ENCODE data around the gene ATAT1. TPM values are rescaled to one million over a fixed set of nuclear protein-coding genes. Genes with fewer than 3 reads are reported as not detected.

Gene ATAT1
- polyA plus RNA-seq, 1 donor (not counting 4 experiments of a cell fraction or from before 2014, with no cell fraction given): 5.4 TPM

DNA sequence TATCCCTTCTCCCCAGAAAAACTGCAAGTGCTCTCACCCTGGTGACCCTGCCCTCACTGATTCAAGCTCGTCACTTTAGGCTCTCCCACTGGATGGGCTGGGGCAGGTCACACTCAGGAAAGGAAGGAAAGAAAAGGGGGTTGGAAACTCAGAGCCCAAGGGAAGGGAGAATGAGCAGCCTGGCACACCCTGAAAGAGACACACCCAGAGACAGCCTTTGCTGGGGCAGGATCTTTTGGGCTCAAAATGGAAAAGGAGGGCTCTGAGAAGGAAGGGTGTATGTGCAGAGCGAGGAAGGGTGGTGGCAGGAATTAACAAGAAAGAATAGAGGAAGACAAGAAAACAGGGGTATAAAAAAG, 57.3 kb downstream of the ATAT1 start:
- dilution Hi-C loops (cut with MboI; ENCODE audit: extremely low pct_ligation_motif_present, low sequenced_read_pairs): no loop called here
- peaks cover 40% of the 10 kb centered on the region for H3K4me1 ChIP-seq (ENCODE audit: control insufficient read depth, extremely low read depth, insufficient read depth, low read length)
- no peak for FAIRE-seq
- H3K9me1 ChIP-seq (ENCODE audit: control insufficient read depth, extremely low read depth, insufficient read depth, low read length): no peaks in the 10 kb centered on the region
- TF ChIP-seq EZH2 (IDR thresholded peaks at IDR 0.05; ENCODE audit: low read length): no peak
- TF ChIP-seq, protein P1, sequence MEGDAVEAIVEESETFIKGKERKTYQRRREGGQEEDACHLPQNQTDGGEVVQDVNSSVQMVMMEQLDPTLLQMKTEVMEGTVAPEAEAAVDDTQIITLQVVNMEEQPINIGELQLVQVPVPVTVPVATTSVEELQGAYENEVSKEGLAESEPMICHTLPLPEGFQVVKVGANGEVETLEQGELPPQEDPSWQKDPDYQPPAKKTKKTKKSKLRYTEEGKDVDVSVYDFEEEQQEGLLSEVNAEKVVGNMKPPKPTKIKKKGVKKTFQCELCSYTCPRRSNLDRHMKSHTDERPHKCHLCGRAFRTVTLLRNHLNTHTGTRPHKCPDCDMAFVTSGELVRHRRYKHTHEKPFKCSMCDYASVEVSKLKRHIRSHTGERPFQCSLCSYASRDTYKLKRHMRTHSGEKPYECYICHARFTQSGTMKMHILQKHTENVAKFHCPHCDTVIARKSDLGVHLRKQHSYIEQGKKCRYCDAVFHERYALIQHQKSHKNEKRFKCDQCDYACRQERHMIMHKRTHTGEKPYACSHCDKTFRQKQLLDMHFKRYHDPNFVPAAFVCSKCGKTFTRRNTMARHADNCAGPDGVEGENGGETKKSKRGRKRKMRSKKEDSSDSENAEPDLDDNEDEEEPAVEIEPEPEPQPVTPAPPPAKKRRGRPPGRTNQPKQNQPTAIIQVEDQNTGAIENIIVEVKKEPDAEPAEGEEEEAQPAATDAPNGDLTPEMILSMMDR (optimal IDR thresholded peaks at IDR 0.05 in 1 of 3, IDR thresholded peaks at IDR 0.05 in 1 of 3, conservative IDR thresholded peaks at IDR 0.05 in 1 of 3; ENCODE audit: extremely low read depth in 1 of 3, insufficient read depth in 2 of 3, low read length in 3 of 3): no peak
- peak overlapping the region; percentile 94 for H3K27ac ChIP-seq (ENCODE audit: control insufficient read depth, insufficient read depth, low read length)
- peaks cover 24% of the 10 kb centered on the region for H4K20me1 ChIP-seq (ENCODE audit: control insufficient read depth, extremely low read depth, insufficient read depth, low read length)
- peaks cover 13 to 41% of the 10 kb centered on the region in 2 experiments for H3K36me3 ChIP-seq (ENCODE audit: control insufficient read depth in 2 of 2, extremely low read depth in 1 of 2, insufficient read depth in 2 of 2, low read length in 2 of 2)
- peak overlapping the region; percentile 100 for H3K4me2 ChIP-seq (ENCODE audit: control insufficient read depth, extremely low read depth, insufficient read depth, low read depth, low read length)
- peak overlapping the region; percentile 68 to 94 (median 82) for H3K4me3 ChIP-seq (ENCODE audit: control insufficient read depth in 2 of 3, extremely low read depth in 1 of 3, insufficient read depth in 2 of 3, low read depth in 1 of 3, low read length in 3 of 3)
- H3K9me3 ChIP-seq (ENCODE audit: control insufficient read depth, low read depth, low read length): no peaks in the 10 kb centered on the region
- DNase-seq (ENCODE audit: low read depth, low spot score): no peak
- peaks cover 88% of the 10 kb centered on the region for H3K79me2 ChIP-seq (ENCODE audit: control insufficient read depth, insufficient read depth, low read length)
- no peak overlapping the region for H2AFZ ChIP-seq (ENCODE audit: control insufficient read depth, low read length)
- no peaks in the 10 kb centered on the region for H3K27me3 ChIP-seq (ENCODE audit: control insufficient read depth, extremely low read depth, insufficient read depth, low read length)
- H3K9ac ChIP-seq (ENCODE audit: control insufficient read depth, extremely low read depth, insufficient read depth, low read length): peak overlapping the region; percentile 97

DNA sequence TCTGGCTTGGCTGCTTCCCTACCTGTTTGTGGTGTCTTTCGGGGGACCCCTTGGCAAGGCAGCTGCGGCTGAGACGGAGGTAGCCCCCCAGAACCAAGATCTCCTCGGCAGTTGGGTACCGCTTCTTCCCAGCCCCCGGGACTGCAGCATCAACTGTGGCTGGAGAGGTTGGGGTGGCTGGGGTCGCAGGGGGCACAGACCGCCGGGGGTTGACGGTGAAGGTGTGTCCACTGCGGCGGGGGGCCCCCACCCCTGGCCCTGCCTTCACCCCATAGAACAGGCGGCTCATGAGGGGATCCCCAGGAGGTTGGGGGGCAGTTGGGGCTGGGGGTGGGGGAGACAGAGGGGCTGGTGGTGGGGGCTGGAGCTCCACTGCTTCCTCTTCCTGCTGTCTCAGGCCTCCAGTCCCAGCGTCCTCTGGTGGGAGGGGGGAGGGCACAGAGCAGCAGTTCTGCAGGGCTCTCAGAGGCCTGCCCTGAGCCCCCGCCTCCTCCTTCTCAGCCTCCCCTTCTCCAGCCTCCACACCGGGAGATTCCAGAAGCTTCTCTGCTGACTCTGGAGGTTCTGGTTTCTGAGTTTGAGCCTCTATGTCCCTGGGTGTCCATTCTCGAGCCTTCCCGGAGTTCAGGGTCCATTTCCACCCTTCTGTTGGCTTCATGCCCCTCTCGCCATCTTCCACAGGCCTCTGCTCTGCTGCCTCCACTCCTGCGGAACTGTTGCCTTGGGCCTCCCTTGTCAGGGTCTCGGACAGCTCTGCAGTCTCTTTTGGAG, 57.9 kb downstream of the ATAT1 start:
- Histone ChIP-seq H3K27me3 (ENCODE audit: control insufficient read depth, extremely low read depth, insufficient read depth, low read length) (no peaks in the 10 kb centered on the region), H3K79me2 (ENCODE audit: control insufficient read depth, insufficient read depth, low read length) (peaks cover 88% of the 10 kb centered on the region), H3K4me2 (ENCODE audit: control insufficient read depth, extremely low read depth, insufficient read depth, low read depth, low read length) (peak overlapping the region; percentile 100), H3K9me1 (ENCODE audit: control insufficient read depth, extremely low read depth, insufficient read depth, low read length) (no peaks in the 10 kb centered on the region), H3K36me3 (ENCODE audit: control insufficient read depth in 2 of 2, extremely low read depth in 1 of 2, insufficient read depth in 2 of 2, low read length in 2 of 2) (peaks cover 13 to 41% of the 10 kb centered on the region in 2 experiments), H3K9ac (ENCODE audit: control insufficient read depth, extremely low read depth, insufficient read depth, low read length) (peak overlapping the region; percentile 97), H3K27ac (ENCODE audit: control insufficient read depth, insufficient read depth, low read length) (peak overlapping the region; percentile 94), H2AFZ (ENCODE audit: control insufficient read depth, low read length) (no peak overlapping the region), H3K9me3 (ENCODE audit: control insufficient read depth, low read depth, low read length) (no peaks in the 10 kb centered on the region), H3K4me3 (ENCODE audit: control insufficient read depth in 2 of 3, extremely low read depth in 1 of 3, insufficient read depth in 2 of 3, low read depth in 1 of 3, low read length in 3 of 3) (peak overlapping the region; percentile 68 to 94 (median 82)), H3K4me1 (ENCODE audit: control insufficient read depth, extremely low read depth, insufficient read depth, low read length) (peaks cover 44% of the 10 kb centered on the region), H4K20me1 (ENCODE audit: control insufficient read depth, extremely low read depth, insufficient read depth, low read length) (peaks cover 19% of the 10 kb centered on the region)
- dilution Hi-C loops (cut with MboI; ENCODE audit: extremely low pct_ligation_motif_present, low sequenced_read_pairs): no loop called here
- DNase-seq (ENCODE audit: low read depth, low spot score): no peak
- no peak for TF ChIP-seq EZH2 (IDR thresholded peaks at IDR 0.05; ENCODE audit: low read length)
- TF ChIP-seq, protein P1 (optimal IDR thresholded peaks at IDR 0.05 in 1 of 3, IDR thresholded peaks at IDR 0.05 in 1 of 3, conservative IDR thresholded peaks at IDR 0.05 in 1 of 3; ENCODE audit: extremely low read depth in 1 of 3, insufficient read depth in 2 of 3, low read length in 3 of 3): no peak
- FAIRE-seq: no peak
